Sigmoid colon (tissue), 4 donors: ENCODE measurements around the gene PREX1.

Experiments
- EP300 ChIP-seq, 4 donors: sonication (generic); formaldehyde crosslinking; IDR thresholded peaks; one replicate each; pipeline ENCODE4 v1.6.1; 2017; ENCODE audit warnings: antibody characterized with exemption in 4 of 4
- TF ChIP-seq, protein P1 (sequence below), 4 experiments: fragments of 450-650 bp in 3 of 4; fragments of 200-600 bp in 1 of 4; IDR thresholded peaks; one replicate each; pipeline ENCODE4 v1.5.1; 2016 to 2019; ENCODE audit warnings: antibody characterized with exemption in 4 of 4, mild to moderate bottlenecking in 3 of 4, moderate library complexity in 2 of 4

DNA sequence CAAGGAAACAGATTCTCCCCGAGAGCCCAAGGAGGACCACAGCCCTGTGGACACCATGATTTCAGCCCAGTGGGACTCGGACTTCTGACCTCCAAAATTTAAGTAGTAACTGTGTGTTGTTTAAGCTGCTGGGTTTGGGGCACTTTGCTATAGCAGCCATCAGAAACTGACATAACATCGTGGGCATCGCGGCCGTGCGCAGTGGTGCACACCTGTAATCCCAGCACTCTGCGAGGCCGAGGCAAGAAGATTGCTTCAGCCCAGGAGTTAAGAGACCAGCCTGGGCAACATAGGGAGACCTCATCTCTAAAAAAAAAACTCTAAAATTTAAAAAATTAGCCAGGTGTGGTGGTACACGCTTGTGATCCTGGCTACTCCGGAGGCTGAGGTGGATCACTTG is 175.8 kb downstream of the PREX1 start:
- TF ChIP-seq, protein P1, sequence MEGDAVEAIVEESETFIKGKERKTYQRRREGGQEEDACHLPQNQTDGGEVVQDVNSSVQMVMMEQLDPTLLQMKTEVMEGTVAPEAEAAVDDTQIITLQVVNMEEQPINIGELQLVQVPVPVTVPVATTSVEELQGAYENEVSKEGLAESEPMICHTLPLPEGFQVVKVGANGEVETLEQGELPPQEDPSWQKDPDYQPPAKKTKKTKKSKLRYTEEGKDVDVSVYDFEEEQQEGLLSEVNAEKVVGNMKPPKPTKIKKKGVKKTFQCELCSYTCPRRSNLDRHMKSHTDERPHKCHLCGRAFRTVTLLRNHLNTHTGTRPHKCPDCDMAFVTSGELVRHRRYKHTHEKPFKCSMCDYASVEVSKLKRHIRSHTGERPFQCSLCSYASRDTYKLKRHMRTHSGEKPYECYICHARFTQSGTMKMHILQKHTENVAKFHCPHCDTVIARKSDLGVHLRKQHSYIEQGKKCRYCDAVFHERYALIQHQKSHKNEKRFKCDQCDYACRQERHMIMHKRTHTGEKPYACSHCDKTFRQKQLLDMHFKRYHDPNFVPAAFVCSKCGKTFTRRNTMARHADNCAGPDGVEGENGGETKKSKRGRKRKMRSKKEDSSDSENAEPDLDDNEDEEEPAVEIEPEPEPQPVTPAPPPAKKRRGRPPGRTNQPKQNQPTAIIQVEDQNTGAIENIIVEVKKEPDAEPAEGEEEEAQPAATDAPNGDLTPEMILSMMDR (IDR thresholded peaks at IDR 0.05) = no peak
- no peak for TF ChIP-seq EP300 (IDR thresholded peaks at IDR 0.05)
